ENCODE data around the gene GREB1L.

The GREB1L gene

GRCh38 chr18:21479721-21480120, 237.7 kb downstream of the GREB1L start:
- no peak for DNase-seq (ENCODE audit: low read depth)
- no peak overlapping the region for H3K4me3 ChIP-seq (ENCODE audit: low read length)
- no peak for TF ChIP-seq CTCF (IDR thresholded peaks at IDR 0.05; ENCODE audit: insufficient read depth, low read depth, low read length, missing control alignments)

GRCh38 chr18:21481739-21482138, 239.7 kb downstream of the GREB1L start:
- no peak overlapping the region for H3K4me3 ChIP-seq (ENCODE audit: low read length)
- DNase-seq (ENCODE audit: low read depth), result peak; percentile 7
- no peak for TF ChIP-seq CTCF (IDR thresholded peaks at IDR 0.05; ENCODE audit: insufficient read depth, low read depth, low read length, missing control alignments)

- DNase-seq (ENCODE audit: low read depth), result no peak
- H3K4me3 ChIP-seq (ENCODE audit: low read length), result no peak overlapping the region
- no peak for TF ChIP-seq CTCF (IDR thresholded peaks at IDR 0.05; ENCODE audit: insufficient read depth, low read depth, low read length, missing control alignments)
Measured at GRCh38 chr18:21483051-21483450, 241.0 kb downstream of the GREB1L start.

DNA sequence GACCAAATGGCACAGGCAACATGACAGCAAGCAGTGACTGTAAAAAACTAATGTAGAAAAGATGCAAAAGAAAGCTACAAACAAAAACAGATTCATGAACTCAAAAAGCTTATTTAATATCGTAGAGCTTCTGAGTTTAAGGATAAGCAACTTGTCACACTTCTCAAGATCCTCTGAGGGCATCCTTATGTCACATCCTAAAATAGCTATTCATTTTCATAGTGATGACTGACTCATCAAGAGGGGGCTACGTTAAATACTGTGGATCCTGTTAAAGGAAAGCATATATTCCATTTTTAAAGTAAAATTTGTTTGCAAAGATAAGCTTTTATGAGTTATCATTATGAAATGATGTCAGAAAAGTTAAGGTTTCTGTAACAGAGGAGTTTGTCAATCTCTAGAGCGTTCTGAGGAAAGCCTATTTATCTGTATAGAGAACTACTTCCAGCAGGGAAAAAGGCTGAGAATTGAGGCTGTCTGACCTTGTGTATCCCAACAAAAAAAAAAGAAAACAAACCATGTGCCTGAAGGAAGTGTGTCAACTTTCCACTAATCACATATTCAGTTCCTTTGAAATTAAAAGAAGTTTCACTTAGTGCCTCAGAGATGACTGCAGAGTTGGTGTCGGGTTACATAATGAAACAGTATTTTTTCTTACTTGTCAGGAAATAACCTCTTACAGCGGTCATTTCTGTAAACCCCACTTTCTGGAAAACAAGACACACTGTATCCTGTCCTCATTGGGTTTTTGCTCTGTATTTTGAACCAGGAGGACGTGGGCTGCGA, 243.0 kb downstream of the GREB1L start:
- peak; percentile 21 for DNase-seq (ENCODE audit: low read depth)
- H3K4me3 ChIP-seq (ENCODE audit: low read length), result no peak overlapping the region
- TF ChIP-seq CTCF (IDR thresholded peaks at IDR 0.05; ENCODE audit: insufficient read depth, low read depth, low read length, missing control alignments), result no peak

DNA sequence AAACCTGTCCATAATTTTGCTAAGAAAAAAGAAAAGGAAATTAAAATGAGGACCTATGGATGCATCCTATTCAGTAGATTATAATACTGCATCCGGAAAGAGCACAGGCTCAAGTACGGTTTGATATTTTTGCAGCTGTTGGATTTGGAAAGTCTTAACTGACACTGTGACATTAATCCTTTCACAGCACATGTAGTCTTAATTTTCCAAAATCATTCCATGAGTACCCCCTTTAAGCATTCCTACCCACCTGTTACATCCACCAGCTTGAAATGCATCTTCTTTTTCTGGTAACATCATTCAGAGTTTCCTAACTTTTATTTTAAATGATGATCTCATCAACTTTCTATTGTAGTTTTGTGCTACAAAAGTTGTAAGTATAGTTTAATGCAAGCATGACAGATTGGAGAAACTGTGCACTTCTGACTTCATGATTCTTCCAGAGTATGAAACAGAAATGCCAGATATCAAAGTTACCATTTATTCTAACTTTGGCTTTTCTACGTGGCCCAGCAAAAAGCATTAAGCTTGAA, 244.9 kb downstream of the GREB1L start:
- TF ChIP-seq CTCF (IDR thresholded peaks at IDR 0.05; ENCODE audit: insufficient read depth, low read depth, low read length, missing control alignments), result no peak
- no peak overlapping the region for H3K4me3 ChIP-seq (ENCODE audit: low read length)
- no peak for DNase-seq (ENCODE audit: low read depth)

DNA sequence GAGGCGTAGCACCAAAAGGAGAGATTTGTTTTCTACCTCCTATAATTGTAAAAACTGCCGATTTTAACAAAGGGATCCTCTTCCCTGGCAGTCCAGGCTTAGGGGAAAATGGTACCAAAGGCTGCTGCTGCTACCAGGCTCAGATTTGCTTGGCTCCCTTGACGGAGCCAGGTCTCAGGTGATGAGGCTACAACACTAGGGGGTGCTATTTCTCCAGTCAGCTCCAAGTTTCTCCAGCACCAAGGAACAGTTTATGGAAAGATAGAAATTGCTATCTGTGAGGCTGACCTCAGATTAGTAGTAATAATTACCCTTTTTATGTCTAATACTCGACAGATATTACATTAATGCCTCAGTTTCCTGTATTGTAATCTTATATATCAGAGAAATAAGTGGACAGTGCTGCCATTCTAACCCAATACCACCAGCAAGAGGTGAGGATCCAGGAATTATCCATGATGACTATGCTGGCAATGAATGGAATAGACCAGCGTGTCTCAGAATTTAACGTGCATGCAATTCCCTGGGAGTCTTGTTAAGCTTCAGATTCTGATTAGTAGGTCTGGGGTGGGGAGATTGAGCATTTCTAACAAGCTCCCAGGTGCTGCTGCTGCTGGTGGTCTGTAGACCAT, 247.2 kb downstream of the GREB1L start:
- TF ChIP-seq CTCF (IDR thresholded peaks at IDR 0.05; ENCODE audit: insufficient read depth, low read depth, low read length, missing control alignments), result peak; percentile 83
- H3K4me3 ChIP-seq (ENCODE audit: low read length), result no peak overlapping the region
- peak; percentile 74 for DNase-seq (ENCODE audit: low read depth)

All from epithelial cell of esophagus (primary cell).